Fibroblast of skin of back (primary cell): ENCODE measurements around the gene NKD1.

Source experiments
- DNase-seq: peaks from one replicate; pipeline ENCODE4 v3.0.0-alpha.2; 2013

NKD1 gene

GRCh38 chr16:50677351-50677750 is 129.2 kb downstream of the NKD1 start:
- no peak for DNase-seq

GRCh38 chr16:50678531-50678930 is 130.3 kb downstream of the NKD1 start:
- DNase-seq, result no peak

- DNase-seq, result no peak
Measured at GRCh38 chr16:50679266-50679665, 131.1 kb downstream of the NKD1 start.

GRCh38 chr16:50679676-50680555 is 131.7 kb downstream of the NKD1 start:
- DNase-seq, result no peak

- no peak for DNase-seq
Measured at GRCh38 chr16:50680556-50680893, 132.3 kb downstream of the NKD1 start.

- DNase-seq, result no peak
Measured at GRCh38 chr16:50681021-50681885, 133.1 kb downstream of the NKD1 start, which contains the start of gene SNX20. TSS of gene SNX20 (minus strand) at chr16:50681312. CDS start at chr16:50677526, 3,786 bp downstream.

- DNase-seq, result no peak
Measured at GRCh38 chr16:50683689-50684374, 135.6 kb downstream of the NKD1 start.

GRCh38 chr16:50684823-50685461 is 136.7 kb downstream of the NKD1 start:
- no peak for DNase-seq

GRCh38 chr16:50685462-50686063 is 137.4 kb downstream of the NKD1 start:
- no peak for DNase-seq

GRCh38 chr16:50688083-50688482 is 139.9 kb downstream of the NKD1 start:
- DNase-seq, result no peak

GRCh38 chr16:50688867-50689266 is 140.7 kb downstream of the NKD1 start:
- DNase-seq, result no peak

- no peak for DNase-seq
Measured at GRCh38 chr16:50690177-50690576, 142.0 kb downstream of the NKD1 start.

- no peak for DNase-seq
Measured at GRCh38 chr16:50692644-50692998, 144.4 kb downstream of the NKD1 start.

- no peak for DNase-seq
Measured at GRCh38 chr16:50692999-50693781, 145.0 kb downstream of the NKD1 start, which contains the start of gene NOD2. TSS of gene NOD2 (plus strand) at chr16:50693606. CDS start at chr16:50699496, 5,890 bp downstream.

- no peak for DNase-seq
Measured at GRCh38 chr16:50694206-50694605, 146.0 kb downstream of the NKD1 start.

GRCh38 chr16:50695017-50696000 is 147.1 kb downstream of the NKD1 start:
- no peak for DNase-seq

- DNase-seq, result no peak
Measured at GRCh38 chr16:50696126-50696525, 147.9 kb downstream of the NKD1 start.

- DNase-seq, result peak; percentile 19
Measured at GRCh38 chr16:50696575-50697420, 148.6 kb downstream of the NKD1 start.

GRCh38 chr16:50697421-50697715 is 149.2 kb downstream of the NKD1 start:
- DNase-seq, result no peak
